Measurements from ENCODE around the gene APPL2.
A peak's percentile ranks its signal among the peaks of the same experiment; 100 is the strongest.

The APPL2 gene

DNA sequence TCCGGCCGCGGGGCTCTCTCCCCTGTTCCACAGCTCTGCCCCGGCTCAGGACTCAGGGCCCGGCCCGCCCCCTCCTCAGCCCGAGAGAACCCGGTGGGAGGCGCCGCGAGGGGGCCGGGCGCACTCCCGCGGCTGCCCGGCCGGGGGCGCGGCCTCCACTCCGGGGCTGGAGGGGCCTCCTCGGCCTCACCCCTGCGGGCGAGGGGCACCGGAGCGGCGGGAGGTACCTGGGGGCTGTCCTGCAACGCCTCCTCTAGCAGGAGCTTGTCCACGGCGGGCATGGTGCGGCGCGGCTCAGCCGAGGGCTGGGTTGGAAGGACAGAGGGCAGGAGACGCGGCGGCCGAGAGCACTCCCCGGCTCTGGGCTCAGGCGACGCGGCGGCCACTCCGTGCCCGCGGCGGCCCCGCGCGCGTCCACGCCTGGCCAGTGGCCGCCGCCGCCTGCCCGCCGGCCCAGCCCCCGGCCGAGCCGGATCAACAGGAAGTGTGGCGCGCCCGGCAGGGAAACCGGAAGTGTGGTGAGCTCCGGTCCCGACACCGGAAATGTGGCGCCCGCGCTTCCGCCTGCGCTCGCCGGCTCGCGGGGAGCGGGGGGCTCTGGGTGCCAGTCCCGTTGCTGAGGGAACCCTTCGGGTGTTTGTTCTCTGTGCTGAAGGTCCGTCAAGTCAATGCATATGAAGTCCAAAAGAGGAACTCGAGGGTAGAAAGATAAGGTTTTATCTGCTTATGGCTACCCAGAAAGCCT, at the start of gene APPL2:
Gene APPL2, minus strand, starts transcription at position 443 of the 745 bp plus-strand sequence. Its CDS starts 162 bp downstream, at position 281.
- FAIRE-seq = no peak

DNA sequence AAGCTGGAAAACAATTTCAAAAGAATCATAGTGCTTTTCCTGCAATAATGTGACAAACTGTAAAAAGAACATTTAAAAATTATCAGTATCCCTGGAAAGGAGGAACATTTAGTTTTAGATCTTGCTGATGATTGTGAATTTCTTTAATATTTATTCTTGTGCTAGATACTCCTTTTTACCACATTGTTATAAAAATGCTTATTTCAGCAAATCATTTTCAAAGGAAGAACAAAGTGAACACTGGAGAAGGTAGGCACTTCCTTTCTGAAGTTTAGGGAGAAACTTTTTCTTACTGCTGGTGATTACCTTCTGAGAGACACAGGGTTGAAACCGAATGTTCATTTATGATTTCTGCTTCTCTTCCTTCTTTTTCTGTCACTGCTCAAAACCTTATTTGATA, 49.4 kb upstream of the APPL2 start:
- DNase-seq (ENCODE audit: low spot score) (no peak), FAIRE-seq (no peak)

More for the DNA sequence above, at the start of gene APPL2:
- peak; percentile 93 for DNase-seq (ENCODE audit: low spot score)

DNA sequence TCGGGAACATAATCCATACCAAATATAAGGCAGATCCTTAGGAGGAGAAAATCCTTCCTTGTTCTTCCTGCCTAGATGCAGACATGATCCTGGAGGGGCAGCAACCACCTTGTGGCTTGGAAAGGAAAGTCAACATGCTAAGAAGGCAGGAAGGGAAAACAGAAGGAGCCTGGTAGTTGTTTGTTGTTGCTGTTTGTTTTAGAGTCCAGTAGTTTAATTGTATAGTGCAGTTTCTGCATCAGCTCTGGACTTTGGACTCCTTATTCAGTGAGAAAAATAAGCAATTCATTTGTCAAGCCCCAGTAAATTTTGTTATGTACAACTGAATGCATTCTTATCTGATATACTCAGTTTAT, 45.7 kb upstream of the APPL2 start:
- DNase-seq (ENCODE audit: low spot score) = no peak
- FAIRE-seq = no peak

DNA sequence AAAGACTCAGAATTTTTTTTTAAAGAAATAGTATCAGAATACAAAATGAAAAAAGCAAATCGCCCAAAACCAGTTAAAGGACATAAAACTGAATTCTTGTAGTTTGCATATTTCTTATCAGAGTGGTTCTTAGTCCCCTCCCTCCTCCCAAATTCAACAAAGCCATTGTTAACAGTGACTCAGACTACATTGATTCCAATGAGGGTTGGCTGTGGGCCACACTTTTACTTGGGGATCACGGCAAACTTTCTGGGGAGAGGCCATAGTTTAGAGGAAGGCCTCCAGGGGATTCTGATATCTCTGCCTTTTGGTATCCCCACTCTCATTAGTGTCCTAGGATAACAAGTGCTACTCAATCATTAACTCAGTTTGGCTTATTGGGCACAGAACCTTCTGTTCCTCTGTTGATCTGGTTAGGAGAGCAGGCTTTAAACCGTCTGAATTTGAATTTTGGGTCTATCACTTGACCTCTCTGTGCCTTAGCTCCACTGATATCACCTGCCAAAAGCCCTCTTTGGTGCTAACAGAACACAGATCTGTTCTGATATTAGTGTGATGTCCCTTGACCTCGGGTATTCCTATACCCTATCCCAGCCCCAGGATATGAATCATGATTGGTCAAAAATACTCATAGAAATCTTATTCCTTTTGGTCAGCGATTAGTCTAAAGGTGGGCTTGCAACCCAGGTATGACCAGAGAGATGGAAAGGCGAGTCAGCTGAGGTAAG, 45.2 kb upstream of the APPL2 start:
- FAIRE-seq = no peak
- DNase-seq (ENCODE audit: low spot score) = no peak

GRCh38 chr12:105279460-105280056, 43.6 kb upstream of the APPL2 start:
- FAIRE-seq (no peak), DNase-seq (ENCODE audit: low spot score) (no peak)

- no peak for DNase-seq (ENCODE audit: low spot score)
- no peak for FAIRE-seq
Observed at GRCh38 chr12:105278043-105278697, 42.2 kb upstream of the APPL2 start.

DNA sequence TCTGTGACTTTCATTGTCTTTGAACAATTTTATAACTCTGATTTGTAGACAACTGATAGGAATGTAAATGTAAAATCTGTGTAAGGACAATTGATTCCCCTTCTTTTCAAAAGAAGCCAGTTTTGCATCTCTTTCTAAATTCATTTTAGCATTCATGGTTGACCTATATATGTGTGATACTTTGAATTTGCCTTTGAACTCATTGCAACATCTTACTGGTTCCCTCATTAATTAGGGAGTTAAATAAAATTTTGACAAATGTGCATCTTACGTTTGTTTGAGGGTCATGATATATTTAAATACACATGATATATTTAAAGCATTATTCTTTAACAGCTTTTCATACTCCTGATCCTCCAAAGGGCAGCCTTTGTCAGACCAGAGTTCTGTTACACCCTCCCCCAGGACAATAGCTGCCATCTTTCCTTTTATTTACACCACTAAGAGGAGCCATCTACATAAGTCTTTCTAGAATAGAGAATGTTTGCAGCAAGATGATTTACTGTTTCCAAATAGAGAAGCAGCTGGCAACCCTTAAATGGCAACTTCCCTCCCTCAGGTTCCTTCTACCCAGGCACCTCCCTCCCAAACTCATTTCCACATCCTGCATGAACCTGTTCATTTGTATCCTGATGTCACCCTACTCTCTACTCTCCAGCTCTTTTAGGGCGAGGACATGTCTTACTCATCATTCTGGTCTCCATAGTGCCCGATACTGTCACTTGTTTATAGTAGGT, 40.2 kb upstream of the APPL2 start:
- DNase-seq (ENCODE audit: low spot score) (no peak), FAIRE-seq (no peak)

DNA sequence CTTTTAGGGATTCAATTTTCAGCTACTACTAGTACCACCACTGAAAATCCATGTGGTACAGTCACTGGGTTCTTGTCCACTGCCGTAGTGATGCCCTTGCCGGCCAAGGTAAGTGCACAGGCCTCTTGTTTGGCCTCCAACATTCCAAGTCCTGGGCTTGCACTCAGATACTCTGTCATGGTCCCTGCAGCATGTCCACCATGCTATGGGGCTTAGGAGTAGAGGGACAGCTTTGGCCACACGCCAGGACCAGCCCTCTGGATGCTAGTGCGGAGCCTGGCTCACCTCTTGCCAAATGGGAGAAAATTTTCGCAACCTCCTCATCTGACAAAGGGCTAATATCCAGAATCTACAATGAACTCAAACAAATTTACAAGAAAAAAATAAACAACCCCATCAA, 38.6 kb upstream of the APPL2 start:
- FAIRE-seq (no peak), DNase-seq (ENCODE audit: low spot score) (no peak)

DNA sequence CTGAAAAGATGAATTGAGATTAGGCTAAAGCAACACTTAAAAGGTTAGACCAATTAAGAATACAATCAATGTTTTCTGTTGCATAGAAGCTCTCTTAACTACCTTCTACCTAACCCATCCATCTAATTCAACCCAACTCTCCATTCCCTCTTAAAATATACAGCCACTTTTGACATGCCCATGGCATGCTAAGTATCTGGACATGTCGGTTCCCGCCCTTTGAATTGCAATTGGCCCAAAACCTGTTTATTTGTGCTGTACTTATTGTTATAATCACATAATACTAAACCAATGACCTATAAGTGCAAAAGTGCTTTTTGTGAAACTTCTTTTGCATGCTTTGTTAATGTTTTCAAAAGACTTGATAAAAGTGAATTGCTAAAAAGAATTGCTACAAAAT, 37.6 kb upstream of the APPL2 start:
- DNase-seq (ENCODE audit: low spot score) (no peak), FAIRE-seq (no peak)

GRCh38 chr12:105272814-105273416, 36.9 kb upstream of the APPL2 start:
- DNase-seq (ENCODE audit: low spot score) = no peak
- no peak for FAIRE-seq

DNA sequence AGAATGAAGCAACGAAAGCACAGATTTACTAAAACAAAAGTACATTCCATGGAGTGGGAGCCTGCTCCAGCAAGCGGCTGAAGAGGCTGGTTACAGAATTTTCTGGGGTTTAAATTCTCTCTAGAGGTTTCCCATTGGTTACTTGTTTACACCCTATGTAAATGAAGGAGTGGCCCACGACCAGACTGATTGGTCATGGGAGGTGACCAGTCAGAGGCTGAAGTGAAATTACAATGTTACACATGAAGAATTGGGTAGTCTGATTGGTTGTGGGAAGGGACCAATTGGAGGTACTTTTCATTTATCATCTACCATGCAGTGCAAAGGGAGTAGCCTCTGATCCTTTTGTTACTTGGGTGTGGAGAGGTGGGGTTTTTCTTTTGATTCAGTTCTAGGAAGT, 36.2 kb upstream of the APPL2 start:
- DNase-seq (ENCODE audit: low spot score) = no peak
- no peak for FAIRE-seq

GRCh38 chr12:105271364-105271763, 35.4 kb upstream of the APPL2 start:
- FAIRE-seq = no peak
- DNase-seq (ENCODE audit: low spot score) = no peak

GRCh38 chr12:105270671-105271255, 34.8 kb upstream of the APPL2 start:
- FAIRE-seq (no peak), DNase-seq (ENCODE audit: low spot score) (no peak)

- FAIRE-seq = no peak
Observed at GRCh38 chr12:105267711-105268110, 31.7 kb upstream of the APPL2 start.

DNA sequence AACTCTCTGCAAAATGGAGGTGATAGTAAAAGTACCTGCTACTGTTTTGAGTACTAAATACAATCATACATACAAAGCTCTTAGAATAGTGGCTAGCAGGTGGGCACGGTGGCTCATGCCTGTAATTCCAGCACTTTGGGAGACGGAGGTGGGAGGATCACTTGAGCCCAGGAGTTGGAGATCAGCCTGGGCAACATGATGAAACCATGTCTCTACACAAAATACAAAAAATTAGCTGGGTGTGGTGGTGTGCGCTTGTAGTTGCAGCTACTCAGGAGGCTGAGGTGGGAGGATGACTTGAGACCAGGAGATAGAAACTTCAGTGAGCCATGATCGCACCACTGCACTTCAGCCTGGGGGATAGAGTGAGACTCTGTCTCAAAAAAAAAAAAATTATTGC, 28.8 kb upstream of the APPL2 start:
- DNase-seq (ENCODE audit: low spot score) (no peak), FAIRE-seq (no peak)

More at GRCh38 chr12:105267711-105268110, 31.7 kb upstream of the APPL2 start:
- no peak for DNase-seq (ENCODE audit: low spot score)

DNA sequence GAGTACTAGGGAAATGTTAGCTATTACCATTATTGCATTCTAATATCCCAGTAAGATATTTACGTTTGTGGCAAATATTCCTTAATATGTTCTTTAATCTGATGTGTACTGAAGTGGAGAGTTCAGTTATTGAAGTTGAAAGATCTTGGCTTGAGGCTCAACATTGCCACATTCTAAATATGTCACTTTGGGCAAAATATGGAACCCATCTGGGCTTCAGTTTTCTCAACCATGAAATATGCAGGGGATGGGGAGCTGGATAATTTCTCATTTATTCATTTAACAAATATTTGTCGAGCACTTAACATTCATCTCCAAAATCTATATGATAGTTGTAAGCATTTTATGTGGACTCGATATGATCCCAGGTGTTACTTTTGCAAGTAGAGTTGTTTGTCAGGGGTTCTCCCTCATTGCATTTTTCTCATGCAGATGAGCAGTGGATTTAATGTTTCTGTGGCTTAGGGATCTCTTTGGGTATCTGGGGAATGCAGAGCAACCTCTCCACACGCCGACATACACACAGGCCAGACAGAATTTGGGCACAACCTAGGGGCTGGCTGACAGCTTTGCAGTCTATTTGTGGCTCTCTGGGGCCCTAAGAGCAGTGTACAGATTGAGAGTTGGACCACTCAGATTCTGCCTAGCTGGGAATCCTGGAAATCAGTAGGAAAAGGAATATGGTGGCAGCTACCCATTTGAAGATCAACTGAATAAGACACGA, 26.6 kb upstream of the APPL2 start:
- no peak for FAIRE-seq

DNA sequence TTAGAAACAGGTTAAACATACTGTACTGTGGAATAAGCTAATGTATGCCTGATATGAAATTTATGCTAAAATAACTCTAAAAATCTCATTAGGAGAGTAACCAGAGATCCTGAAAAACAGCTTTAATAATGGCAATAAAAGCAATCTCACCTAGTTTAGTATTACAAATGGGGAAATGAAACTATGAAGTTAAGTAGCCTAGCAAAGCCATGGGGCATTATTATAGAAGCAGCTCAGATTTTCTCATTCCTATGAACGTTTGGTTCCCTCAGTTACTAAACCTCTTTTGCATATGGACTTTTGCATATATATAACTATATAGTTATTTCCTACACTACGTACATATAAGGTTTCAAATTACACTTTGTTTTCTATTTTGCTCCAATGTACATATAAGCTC, 25.0 kb upstream of the APPL2 start:
- no peak for DNase-seq (ENCODE audit: low spot score)
- FAIRE-seq = no peak

More for the DNA sequence above, 26.6 kb upstream of the APPL2 start:
- DNase-seq (ENCODE audit: low spot score) = no peak

DNA sequence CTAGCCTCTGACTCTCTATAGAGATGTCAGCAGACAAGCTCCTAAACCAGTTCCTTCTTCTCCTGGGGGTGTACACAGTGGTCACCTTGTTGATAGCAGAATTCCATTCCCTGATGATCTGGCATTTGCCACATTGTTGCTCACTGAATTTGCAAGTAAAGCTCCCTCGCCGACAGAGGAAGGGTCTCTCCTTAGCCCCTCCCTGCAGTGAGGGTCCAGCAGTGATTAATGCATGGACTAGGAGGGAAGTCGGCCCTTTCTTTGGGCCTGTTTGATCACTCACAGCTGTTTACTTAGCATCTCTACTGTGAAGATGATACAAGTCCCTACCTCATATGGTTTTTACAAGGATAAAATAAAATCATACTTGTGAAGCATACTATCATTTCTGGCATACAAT, 23.3 kb upstream of the APPL2 start:
- no peak for FAIRE-seq

DNA sequence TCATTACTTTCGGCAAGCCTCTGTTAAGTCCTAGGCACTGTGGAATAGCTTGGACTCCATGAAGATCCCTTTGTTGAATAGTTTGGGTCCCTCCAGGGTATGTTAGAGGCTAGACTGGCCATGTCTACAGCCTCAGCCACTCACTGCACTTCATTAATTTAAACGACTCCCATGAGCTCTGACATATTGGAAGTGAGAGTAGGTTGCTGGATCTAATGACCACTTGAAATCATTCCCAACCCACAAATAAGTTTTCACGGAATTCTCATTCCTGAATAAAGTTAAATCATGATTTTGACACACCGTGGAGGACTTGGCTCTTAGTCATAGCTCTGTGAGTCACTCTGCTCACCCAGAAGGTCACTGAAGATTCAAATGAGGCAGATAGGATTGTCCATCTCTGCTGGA, 21.4 kb upstream of the APPL2 start:
- no peak for FAIRE-seq

More for the DNA sequence above, 23.3 kb upstream of the APPL2 start:
- no peak for DNase-seq (ENCODE audit: low spot score)

DNA sequence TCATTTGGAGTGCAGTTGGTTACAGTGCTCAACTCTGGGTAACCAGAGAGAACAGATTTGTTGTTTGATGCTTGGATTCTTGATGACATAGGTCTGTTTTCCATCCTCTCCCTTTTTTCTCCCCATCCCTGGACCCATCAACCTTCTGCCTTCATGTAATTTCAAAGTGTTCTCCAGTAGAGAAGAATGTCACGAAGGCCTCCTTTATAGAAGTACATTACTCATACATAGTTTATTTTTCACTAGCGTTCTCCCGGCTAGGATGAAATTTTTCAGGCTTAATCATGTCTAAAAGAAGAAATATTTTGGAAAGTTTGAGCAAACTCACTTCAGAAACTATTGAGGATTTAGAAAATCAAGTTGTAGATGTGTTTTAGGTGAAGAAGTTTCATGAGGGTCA, 20.9 kb upstream of the APPL2 start:
- DNase-seq (ENCODE audit: low spot score) (no peak), FAIRE-seq (no peak)

More for the DNA sequence above, 21.4 kb upstream of the APPL2 start:
- DNase-seq (ENCODE audit: low spot score) = peak; percentile 39
